Glomerular visceral epithelial cell (primary cell): ENCODE results near the gene FAM163B.
"Not testable (repeated sequence)": the region's sequence is repeated elsewhere in the genome, so short reads cannot be mapped to it uniquely, and the experiment has no call there.

Experiments used
- DNase-seq: peaks from one replicate; pipeline ENCODE4 v3.0.0-alpha.2; 2016; ENCODE audit errors: extremely low spot score

The FAM163B gene

DNA sequence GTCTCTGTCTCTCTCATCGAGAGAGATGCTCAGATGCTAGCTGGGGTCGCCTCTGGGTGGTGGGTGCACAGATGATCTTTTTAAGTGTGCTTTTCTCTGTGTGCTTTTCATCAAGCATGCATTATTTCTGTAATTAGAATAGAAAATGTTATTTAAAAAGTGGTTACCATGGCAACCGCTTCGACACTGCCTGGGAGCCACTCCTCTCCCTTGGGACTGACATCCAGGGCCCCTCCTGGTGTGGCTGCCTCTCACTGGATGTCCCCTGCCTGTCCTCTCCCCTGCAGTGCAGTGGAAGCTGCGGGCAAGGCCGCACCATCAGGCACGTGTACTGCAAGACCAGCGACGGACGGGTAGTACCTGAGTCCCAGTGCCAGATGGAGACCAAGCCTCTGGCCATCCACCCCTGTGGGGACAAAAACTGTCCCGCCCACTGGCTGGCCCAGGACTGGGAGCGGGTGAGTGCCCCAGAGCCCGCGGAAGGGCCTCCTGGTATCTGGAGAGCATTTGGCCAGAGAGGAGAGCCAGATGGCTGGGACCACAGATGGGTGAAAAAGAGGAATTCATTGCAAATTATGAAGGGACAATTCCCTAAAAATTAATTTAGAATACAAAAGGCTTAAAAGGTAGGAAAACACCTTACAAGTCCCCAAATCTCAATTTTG is 39.9 kb downstream of the FAM163B start:
- DNase-seq = no peak

GRCh38 chr9:133568186-133568585 is 41.0 kb downstream of the FAM163B start:
- no peak for DNase-seq

DNA sequence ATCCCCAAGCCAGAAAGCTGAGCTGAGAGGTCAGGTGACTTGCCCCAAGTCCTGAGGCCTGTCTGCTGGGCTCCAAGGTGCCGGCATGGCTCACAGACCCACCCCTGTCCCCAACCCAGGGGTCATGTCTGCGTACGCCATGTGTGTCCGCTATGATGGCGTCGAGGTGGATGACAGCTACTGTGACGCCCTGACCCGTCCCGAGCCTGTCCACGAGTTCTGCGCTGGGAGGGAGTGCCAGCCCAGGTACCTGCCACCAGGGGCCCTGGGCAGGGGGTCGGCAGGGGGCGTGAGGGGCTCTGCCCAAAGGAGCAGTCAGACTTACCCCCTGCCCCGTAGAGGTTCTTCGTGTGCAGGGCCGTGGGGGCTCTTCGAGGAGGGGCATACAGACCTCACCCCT is 42.4 kb downstream of the FAM163B start:
- DNase-seq = no peak

DNA sequence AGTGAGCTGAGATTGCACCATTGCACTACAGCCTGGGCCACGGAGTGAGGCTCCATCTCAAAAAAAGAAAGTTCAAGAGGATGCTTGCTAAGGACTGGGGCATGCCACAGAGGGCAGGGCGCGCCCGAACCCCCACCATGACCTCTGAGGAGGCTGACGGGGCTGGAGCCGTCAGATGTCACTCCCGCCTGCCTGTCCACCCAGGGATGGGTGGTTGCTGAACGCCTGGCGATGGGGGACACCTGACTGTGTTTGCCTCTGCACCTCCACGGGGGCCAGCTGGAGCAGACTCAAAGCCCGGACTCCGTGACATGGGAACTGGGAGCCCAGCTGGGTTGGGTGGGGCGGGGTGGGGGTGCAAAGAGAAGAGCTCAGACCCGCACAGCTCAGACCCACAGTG is 42.8 kb downstream of the FAM163B start:
- DNase-seq = no peak

DNA sequence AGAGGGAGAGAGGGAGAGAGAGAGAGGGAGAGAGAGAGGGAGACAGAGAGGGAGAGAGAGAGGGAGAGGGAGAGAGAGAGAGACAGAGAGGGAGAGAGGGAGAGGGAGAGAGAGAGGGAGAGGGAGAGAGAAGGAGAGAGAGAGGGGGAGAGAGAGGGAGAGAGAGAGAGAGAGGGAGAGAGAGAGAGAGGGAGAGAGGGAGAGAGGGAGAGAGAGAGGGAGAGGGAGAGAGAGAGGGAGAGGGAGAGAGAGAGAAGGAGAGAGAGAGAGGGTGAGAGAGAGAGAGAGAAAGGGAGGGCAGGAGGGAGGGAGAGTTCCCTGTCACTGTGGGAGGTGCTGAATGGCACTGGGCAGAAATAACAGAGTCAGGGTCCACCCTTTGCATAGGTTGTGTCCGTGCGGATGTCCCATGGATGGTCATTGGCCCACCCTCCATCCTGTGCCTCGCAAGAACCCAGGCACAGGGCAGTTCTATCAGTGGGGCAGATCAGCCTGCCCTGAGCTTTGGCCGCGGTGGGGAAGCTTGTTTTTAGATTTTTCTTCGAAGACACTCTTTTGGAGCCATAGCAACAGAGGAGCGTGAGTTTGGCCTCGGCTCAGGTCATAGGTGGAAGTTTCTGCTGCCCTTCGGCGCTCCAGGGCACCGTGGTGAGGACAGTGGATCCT is 44.6 kb downstream of the FAM163B start:
- DNase-seq = no peak

- DNase-seq = not testable (repeated sequence)
Measured at GRCh38 chr9:133563814-133564213, 45.4 kb downstream of the FAM163B start.

GRCh38 chr9:133563291-133563796 is 45.8 kb downstream of the FAM163B start:
- no peak for DNase-seq

- no peak for DNase-seq
Measured at GRCh38 chr9:133562611-133563290, 46.4 kb downstream of the FAM163B start.

DNA sequence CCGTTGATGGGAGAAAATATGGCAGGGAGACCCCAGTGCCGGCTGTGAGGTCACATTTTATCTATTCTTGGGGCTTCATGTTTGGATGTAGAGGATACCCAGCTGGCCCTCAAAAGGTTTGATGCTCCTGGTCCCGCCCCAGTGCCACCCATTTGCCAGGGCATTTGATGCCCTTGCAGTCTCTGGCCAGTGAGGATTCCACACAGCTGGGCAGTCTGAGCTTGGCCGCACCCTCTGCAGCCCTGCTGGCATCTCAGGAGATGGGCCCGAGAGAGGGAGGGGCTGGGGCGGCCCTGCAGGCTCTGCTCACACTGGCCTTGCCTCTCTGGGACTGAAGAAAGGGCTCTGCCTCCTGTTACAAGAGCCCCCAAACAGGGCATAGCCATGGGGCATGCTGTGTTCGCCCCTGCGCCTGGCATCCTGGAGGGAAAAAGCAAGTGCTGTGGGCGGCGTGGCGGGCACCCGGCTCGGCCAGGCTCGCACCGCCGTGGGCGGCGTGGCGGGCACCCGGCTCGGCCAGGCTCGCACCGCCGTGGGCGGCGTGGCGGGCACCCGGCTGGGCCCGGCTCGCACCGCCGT is 47.1 kb downstream of the FAM163B start:
- no peak for DNase-seq

DNA sequence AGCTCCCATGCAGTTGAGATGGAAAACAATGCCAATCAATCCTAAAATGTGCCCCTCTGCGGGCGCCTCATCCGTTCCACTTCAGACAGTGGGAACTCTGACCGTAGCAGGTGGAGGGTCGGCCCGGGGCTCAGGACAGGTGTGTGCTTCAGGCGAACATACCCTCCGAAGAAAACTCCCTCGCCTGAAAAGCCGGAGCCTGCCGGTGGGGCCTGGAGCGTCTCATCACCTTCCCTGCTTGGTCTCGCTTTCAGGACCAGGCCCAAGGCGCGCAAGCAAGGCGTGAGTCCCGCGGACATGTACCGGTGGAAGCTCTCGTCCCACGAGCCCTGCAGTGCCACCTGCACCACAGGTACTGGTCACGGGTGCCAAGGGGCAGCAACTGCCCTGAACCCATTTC is 48.2 kb downstream of the FAM163B start:
- DNase-seq = no peak

GRCh38 chr9:133560311-133560710 is 48.9 kb downstream of the FAM163B start:
- no peak for DNase-seq

GRCh38 chr9:133558191-133559126 is 50.7 kb downstream of the FAM163B start:
- DNase-seq = peak; percentile 16

DNA sequence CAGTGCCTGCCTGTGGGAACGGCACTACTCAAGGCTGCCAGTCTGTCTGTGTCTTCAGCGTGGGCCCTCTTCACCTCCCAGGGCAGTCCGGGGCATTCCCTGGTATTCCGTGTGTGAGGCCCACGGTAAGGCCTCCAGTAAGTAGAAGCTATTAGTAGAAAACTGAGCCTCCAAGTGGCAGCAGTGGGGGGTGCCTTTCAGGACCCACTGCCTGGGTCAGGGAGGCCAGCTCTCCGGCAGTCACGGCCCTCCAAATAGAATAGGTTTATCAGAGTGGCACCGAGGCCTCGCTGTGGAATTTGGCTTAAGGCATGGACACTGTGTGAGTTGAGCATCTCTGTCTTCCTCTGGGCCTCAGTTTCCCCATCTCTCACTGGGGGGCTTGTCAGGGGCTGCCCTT is 51.6 kb downstream of the FAM163B start:
- no peak for DNase-seq

DNA sequence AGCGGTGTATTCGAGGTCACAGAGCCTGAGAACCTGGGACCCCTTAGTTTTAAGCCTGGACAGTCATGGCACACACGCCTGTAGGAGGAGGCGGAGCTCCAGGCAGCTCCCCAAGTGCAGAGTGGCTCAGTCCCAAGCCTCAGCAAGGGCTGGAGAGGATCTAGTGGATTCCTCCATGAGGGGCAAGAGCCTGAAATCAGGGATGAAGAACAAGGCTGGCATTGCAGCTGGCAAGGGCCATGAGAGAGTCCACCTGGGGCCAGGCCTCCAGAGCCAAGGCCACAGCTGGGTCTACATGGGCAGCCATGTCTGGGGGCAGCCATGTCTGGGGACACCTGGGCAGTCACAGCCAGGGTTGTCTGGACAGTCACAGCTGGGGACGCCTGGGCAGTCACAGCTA is 52.8 kb downstream of the FAM163B start:
- no peak for DNase-seq

- no peak for DNase-seq
Measured at GRCh38 chr9:133554729-133555128, 54.5 kb downstream of the FAM163B start.

DNA sequence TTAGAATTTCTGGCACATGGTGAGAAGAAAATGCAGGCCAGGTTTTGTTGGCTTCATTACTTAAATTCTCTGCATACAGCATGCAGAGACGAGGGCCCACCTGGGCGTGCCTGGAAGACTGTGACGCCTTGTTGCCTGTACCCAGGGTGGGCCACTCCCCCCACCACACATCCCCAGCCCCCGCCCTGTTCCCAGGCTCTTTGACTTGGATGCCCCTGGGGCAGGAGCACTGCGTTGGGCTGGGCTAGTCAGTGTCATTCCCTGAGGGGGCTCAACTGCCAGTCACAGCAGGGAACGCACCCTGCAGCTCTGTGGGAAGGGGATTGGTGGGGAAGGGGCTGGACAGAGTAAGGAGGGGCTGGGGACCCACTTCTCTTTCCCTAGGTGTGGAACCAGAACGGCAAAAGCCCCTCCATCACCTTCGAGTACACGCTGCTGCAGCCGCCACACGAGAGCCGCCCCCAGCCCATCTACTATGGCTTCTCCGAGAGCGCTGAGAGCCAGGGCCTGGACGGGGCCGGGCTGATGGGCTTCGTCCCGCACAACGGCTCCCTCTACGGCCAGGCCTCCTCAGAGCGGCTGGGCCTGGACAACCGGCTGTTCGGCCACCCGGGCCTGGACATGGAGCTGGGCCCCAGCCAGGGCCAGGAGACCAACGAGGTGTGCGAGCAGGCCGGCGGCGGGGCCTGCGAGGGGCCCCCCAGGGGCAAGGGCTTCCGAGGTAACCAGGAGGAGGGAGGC is 55.0 kb downstream of the FAM163B start:
- no peak for DNase-seq

DNA sequence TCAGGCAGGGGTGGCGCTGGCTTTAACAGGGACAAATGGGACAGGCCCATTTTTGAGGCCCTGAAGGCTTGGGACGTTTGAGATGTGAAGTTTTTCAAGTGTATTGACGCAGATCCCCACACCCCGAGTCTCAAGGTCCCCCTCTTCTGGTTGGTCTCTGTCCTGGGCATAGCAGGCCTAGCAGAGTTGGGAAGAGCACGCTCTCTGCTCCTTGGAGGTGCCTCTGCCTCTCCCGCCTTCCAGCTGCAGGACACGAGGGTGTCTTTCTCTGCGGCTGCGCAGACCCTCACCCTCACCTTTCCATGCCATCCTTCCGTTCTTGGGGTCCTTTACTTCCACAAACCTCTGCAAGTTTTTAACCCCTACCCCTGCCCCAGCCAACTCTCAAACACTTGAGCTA is 56.1 kb downstream of the FAM163B start:
- no peak for DNase-seq

DNA sequence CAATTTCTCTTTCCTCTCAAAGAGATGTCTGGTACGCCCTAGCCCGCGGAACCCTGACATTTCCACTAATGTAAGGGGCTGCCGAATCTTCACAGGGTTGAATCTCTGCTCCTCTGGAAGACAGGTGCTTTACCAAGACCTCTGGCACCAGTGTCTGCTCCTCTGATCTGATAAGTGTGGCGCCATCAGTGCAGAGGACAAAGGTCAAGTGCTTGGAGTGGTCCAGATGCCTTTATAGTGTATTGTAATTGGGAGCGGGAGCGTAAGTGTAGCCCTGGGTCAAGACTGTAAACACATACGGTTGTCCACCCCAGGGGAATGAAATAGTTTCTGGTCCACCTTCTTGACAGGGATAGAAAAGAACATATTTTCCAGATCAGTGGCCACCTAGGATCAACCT is 57.0 kb downstream of the FAM163B start:
- DNase-seq = no peak

DNA sequence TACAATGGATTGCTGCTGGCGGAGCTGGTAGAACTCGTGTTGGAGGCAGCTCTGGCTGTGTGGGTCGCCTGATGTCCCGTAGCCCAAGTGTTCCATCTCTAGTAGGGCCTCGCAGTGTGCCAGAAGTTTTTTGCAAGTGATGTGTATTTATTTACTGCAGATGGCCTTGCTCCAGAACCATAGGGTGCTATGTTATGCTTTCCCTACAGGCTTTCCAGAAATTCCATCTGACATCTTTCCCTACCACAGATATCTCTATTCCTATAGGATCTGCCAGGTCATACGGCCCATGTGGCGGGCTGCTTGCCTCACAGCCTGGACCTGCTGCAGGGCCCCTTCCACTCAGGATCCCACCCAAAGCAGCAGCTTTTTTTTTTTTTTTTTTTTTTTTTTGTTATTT is 57.7 kb downstream of the FAM163B start:
- DNase-seq = no peak

DNA sequence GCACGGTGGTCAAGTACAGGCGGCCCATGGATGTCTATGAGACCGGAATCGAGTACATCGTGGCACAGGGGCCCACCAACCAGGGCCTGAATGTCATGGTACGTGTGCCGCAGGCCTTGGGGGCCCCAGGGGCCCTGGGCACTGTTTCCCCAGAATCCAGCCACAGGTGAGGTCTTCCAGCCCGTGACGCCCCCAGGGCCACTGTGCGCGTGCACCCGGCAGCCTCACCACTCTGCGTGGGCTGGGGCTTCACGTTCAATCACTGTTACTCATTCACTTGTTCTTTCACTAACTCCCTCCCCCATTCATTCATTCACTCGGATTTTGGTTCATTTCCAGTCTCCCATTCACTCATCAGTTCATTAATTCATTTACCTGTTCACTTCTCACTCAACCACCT is 62.1 kb downstream of the FAM163B start:
- DNase-seq = no peak

DNA sequence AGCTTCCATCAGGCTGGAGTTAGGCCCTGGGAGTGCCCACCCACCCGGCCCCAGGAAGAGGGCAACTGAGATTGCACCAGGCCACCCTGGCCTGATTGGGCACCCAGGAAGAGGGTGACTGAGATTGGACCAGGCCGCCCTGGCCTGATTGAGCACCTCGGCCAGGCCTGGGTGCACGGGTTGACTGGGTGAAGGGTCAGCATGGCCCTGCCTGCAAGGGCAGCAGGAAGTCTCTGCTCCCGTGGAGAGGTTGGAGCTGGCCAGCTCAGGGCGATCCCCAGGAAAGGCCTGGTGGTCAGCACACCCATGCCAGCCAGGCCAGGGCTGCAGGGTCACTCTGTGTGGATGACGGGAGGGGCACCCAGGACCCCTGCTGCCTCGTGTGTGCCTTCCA is 62.9 kb downstream of the FAM163B start:
- DNase-seq = no peak
